ENCODE measurements around the gene RABGAP1L.

DNA sequence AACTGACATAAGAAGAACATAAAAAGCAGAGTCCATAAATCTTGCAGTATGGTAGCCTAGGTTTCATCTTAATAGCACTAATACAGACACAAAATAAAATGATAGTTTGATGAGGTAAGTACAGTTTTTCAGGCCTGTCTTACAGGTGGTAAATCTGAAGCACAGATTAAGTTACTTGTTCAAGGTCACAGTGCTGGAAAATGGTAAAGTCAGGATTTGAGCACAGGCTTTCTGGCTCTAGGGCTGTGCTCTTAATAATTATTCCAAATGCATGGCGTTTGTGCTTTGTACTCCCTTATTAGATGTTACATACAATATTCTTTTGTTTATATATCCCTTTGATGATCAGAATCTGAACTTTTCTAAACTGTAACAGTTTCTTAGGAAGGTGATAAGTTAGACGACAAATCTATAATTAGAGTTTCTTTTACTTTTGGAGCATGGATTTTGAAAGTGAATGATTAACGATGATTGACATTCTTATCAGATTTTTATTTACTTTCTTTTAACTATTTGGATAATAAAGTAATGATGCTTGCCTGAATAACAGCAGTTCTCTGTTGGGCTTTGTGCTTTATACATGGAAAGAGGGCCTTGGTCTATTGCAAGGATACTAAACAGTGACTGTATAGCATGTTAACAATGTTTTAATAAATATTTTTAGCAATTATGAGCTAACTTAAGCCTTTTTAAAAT lies 738.9 kb downstream of the RABGAP1L start:
- TF ChIP-seq, protein P1, sequence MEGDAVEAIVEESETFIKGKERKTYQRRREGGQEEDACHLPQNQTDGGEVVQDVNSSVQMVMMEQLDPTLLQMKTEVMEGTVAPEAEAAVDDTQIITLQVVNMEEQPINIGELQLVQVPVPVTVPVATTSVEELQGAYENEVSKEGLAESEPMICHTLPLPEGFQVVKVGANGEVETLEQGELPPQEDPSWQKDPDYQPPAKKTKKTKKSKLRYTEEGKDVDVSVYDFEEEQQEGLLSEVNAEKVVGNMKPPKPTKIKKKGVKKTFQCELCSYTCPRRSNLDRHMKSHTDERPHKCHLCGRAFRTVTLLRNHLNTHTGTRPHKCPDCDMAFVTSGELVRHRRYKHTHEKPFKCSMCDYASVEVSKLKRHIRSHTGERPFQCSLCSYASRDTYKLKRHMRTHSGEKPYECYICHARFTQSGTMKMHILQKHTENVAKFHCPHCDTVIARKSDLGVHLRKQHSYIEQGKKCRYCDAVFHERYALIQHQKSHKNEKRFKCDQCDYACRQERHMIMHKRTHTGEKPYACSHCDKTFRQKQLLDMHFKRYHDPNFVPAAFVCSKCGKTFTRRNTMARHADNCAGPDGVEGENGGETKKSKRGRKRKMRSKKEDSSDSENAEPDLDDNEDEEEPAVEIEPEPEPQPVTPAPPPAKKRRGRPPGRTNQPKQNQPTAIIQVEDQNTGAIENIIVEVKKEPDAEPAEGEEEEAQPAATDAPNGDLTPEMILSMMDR (IDR thresholded peaks at IDR 0.05): no peak
- no peak for TF ChIP-seq ZNF423 (CRISPR knock-in tag; IDR thresholded peaks at IDR 0.05)
- no peak for TF ChIP-seq SMAD4 (CRISPR knock-in tag; IDR thresholded peaks at IDR 0.05)
- TF ChIP-seq, protein P2, sequence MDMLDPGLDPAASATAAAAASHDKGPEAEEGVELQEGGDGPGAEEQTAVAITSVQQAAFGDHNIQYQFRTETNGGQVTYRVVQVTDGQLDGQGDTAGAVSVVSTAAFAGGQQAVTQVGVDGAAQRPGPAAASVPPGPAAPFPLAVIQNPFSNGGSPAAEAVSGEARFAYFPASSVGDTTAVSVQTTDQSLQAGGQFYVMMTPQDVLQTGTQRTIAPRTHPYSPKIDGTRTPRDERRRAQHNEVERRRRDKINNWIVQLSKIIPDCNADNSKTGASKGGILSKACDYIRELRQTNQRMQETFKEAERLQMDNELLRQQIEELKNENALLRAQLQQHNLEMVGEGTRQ (CRISPR knock-in tag; IDR thresholded peaks at IDR 0.05): no peak
- TF ChIP-seq ZBTB21 (CRISPR knock-in tag; IDR thresholded peaks at IDR 0.05; ENCODE audit: borderline replicate concordance): no peak
- TF ChIP-seq STAT6 (CRISPR knock-in tag; conservative IDR thresholded peaks at IDR 0.05; ENCODE audit: low read depth): no peak
- TF ChIP-seq TP53 (CRISPR knock-in tag; IDR thresholded peaks at IDR 0.05): no peak
- no peak for TF ChIP-seq CBFB (CRISPR knock-in tag; IDR thresholded peaks at IDR 0.05; ENCODE audit: low read depth)
- TF ChIP-seq CREM (CRISPR knock-in tag; IDR thresholded peaks at IDR 0.05): no peak
